Loucy (cell line): ENCODE measurements around the gene MGAT5B.

Source experiments
- H2AFZ ChIP-seq: fragments of 200-600 bp; sonication (generic); 2 replicates; pipeline ENCODE4 v1.6.0; 2016; ENCODE audit warnings: antibody characterized with exemption, mild to moderate bottlenecking, low read length, moderate library complexity
- H3F3A ChIP-seq: fragments of 200-600 bp; 2 replicates; pipeline ENCODE4 v1.6.0; 2016; ENCODE audit warnings: antibody characterized with exemption, low read depth, mild to moderate bottlenecking
- H3K27me3 ChIP-seq: fragments of 200-600 bp; sonication (generic); 2 replicates; pipeline ENCODE4 v1.6.1; 2014; ENCODE audit warnings: low read length, mild to moderate bottlenecking; ENCODE audit not compliant: insufficient read depth, poor library complexity, severe bottlenecking
- H3K36me3 ChIP-seq: fragments of 200-600 bp; sonication (generic); 2 replicates; pipeline ENCODE4 v1.6.1; 2016; ENCODE audit warnings: low read length; ENCODE audit not compliant: insufficient read depth
- H3K4me1 ChIP-seq: fragments of 200-600 bp; sonication (generic); 2 replicates; pipeline ENCODE4 v1.5.1; 2014; ENCODE audit warnings: low read length, mild to moderate bottlenecking; ENCODE audit not compliant: insufficient read depth, poor library complexity, severe bottlenecking
- H3K4me2 ChIP-seq: fragments of 200-600 bp; sonication (generic); 2 replicates; pipeline ENCODE4 v1.6.0; 2014; ENCODE audit warnings: antibody characterized with exemption, low read length, low read depth, mild to moderate bottlenecking; ENCODE audit not compliant: poor library complexity, severe bottlenecking
- H3K4me3 ChIP-seq: fragments of 200-600 bp; sonication (generic); 2 replicates; pipeline ENCODE4 v1.5.1; 2014; ENCODE audit warnings: low read length, mild to moderate bottlenecking, mixed read lengths; ENCODE audit not compliant: poor library complexity, severe bottlenecking
- H3K79me2 ChIP-seq: fragments of 200-600 bp; sonication (generic); 2 replicates; pipeline ENCODE4 v1.6.1; 2014; ENCODE audit warnings: low read length; ENCODE audit not compliant: insufficient read depth
- H3K9ac ChIP-seq: fragments of 200-600 bp; sonication (generic); 2 replicates; pipeline ENCODE4 v1.6.0; 2014; ENCODE audit warnings: mild to moderate bottlenecking, low read depth, low read length, moderate library complexity; ENCODE audit not compliant: poor library complexity, severe bottlenecking
- H3K9me2 ChIP-seq: fragments of 200-600 bp; sonication (generic); replicated peaks from 2 replicates; pipeline ENCODE4 v1.6.1; 2016; ENCODE audit warnings: low read depth, low read length, mixed read lengths
- H3K9me3 ChIP-seq: fragments of 200-600 bp; sonication (generic); 2 replicates; pipeline ENCODE4 v1.6.1; 2014; ENCODE audit warnings: mild to moderate bottlenecking, antibody characterized with exemption, low read length, low read depth; ENCODE audit not compliant: insufficient read depth
- H4K20me1 ChIP-seq: fragments of 200-600 bp; sonication (generic); 2 replicates; pipeline ENCODE4 v1.6.0; 2014; ENCODE audit warnings: antibody characterized with exemption, low read length, mild to moderate bottlenecking; ENCODE audit not compliant: insufficient read depth, poor library complexity, severe bottlenecking
- EZH2phosphoT487 ChIP-seq: fragments of 200-600 bp; IDR thresholded peaks from 2 replicates; pipeline ENCODE4 v1.6.1; 2018; ENCODE audit warnings: antibody characterized with exemption, mild to moderate bottlenecking, moderate library complexity, borderline replicate concordance
- TF ChIP-seq, protein P1 (sequence below): fragments of 200-600 bp; sonication (generic); conservative IDR thresholded peaks from 2 replicates; pipeline ENCODE4 v1.5.1; 2014; ENCODE audit warnings: mild to moderate bottlenecking, antibody characterized with exemption, low read length

Gene MGAT5B

DNA sequence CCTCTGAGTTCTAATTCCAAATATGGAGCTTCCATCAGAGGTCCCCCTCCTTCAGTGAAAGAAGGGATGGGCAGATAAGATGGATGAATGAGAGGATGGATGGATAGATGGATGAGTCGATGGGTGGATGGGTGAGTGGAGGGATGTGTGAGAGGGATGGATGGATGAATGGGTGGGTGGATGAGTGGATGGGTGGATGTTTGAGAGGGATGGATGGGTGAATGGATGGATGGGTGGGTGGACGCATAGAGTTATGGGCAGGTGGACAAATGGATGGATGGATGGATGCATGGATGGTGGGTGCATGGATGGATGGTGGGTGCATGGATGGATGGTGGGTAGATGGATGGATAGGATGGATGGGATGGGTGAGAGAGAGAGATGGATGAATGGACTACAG is 69.0 kb downstream of the MGAT5B start:
- Histone ChIP-seq H3F3A (no peaks in the 10 kb centered on the region), H3K9me3 (no peaks in the 10 kb centered on the region), H2AFZ (no peak overlapping the region), H3K36me3 (no peaks in the 10 kb centered on the region), H3K9me2 (no peaks in the 10 kb centered on the region), H3K9ac (no peak overlapping the region), H3K4me3 (no peak overlapping the region), H4K20me1 (no peaks in the 10 kb centered on the region), H3K79me2 (no peaks in the 10 kb centered on the region), H3K4me1 (no peaks in the 10 kb centered on the region), H3K27me3 (no peaks in the 10 kb centered on the region), H3K4me2 (no peak overlapping the region)
- TF ChIP-seq, protein P1, sequence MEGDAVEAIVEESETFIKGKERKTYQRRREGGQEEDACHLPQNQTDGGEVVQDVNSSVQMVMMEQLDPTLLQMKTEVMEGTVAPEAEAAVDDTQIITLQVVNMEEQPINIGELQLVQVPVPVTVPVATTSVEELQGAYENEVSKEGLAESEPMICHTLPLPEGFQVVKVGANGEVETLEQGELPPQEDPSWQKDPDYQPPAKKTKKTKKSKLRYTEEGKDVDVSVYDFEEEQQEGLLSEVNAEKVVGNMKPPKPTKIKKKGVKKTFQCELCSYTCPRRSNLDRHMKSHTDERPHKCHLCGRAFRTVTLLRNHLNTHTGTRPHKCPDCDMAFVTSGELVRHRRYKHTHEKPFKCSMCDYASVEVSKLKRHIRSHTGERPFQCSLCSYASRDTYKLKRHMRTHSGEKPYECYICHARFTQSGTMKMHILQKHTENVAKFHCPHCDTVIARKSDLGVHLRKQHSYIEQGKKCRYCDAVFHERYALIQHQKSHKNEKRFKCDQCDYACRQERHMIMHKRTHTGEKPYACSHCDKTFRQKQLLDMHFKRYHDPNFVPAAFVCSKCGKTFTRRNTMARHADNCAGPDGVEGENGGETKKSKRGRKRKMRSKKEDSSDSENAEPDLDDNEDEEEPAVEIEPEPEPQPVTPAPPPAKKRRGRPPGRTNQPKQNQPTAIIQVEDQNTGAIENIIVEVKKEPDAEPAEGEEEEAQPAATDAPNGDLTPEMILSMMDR, result no peak
- TF ChIP-seq EZH2phosphoT487, result no peak

DNA sequence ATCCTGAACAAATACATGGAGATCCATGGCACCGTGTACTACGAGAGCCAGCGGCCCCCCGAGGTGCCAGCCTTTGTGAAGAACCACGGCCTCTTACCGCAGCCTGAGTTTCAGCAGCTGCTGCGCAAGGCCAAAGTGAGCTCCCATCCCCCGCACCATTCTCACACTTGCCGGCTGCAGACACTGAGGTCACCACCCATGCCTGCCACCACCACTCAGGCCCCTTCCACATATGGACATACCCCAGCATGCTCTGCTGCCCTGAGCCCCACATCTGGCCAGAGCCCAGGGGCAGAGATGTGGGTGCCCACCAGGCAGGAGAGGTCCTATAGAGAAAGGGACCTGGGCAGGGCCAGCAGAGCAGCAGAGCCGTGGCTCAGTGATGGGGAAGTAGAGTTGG is 69.8 kb downstream of the MGAT5B start:
- Histone ChIP-seq H3K9ac (no peak overlapping the region), H2AFZ (no peak overlapping the region)
- TF ChIP-seq, protein P1, result no peak
- no peak for TF ChIP-seq EZH2phosphoT487

DNA sequence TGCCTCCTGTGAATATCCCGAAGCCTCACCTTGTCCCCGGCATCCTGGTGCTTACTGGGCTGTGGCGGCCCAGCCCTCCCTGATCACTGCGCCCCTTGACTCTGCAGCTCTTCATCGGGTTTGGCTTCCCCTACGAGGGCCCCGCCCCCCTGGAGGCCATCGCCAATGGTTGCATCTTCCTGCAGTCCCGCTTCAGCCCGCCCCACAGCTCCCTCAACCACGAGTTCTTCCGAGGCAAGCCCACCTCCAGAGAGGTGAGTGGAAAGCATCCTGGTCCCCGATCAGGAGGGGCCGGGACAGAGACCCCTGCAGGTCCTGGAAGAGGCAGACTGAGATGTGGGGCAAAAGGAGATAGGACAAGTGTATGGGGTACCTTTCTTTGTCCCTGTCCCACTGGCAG is 72.1 kb downstream of the MGAT5B start:
- no peaks in the 10 kb centered on the region for H3K79me2 ChIP-seq
- no peak overlapping the region for H2AFZ ChIP-seq
- no peaks in the 10 kb centered on the region for H3K9me3 ChIP-seq
- H3K4me2 ChIP-seq, result no peak overlapping the region
- no peaks in the 10 kb centered on the region for H3K9me2 ChIP-seq
- TF ChIP-seq EZH2phosphoT487, result no peak
- TF ChIP-seq, protein P1, result no peak
- H3K36me3 ChIP-seq, result no peaks in the 10 kb centered on the region
- H3K27me3 ChIP-seq, result no peaks in the 10 kb centered on the region
- H3K4me1 ChIP-seq, result no peaks in the 10 kb centered on the region
- no peaks in the 10 kb centered on the region for H3F3A ChIP-seq
- no peaks in the 10 kb centered on the region for H4K20me1 ChIP-seq
- H3K9ac ChIP-seq, result no peak overlapping the region
- no peak overlapping the region for H3K4me3 ChIP-seq

More for the DNA sequence above, 69.8 kb downstream of the MGAT5B start:
- Histone ChIP-seq H3K4me2 (no peak overlapping the region), H3K9me2 (no peaks in the 10 kb centered on the region), H3K36me3 (no peaks in the 10 kb centered on the region), H3K79me2 (no peaks in the 10 kb centered on the region), H3K9me3 (no peaks in the 10 kb centered on the region), H3K4me1 (no peaks in the 10 kb centered on the region), H4K20me1 (no peaks in the 10 kb centered on the region), H3F3A (no peaks in the 10 kb centered on the region), H3K27me3 (no peaks in the 10 kb centered on the region), H3K4me3 (no peak overlapping the region)
